Tibial nerve (tissue), 4 donors: ENCODE data around the gene GFPT1.

Source experiments
- EP300 ChIP-seq, 2 donors: sonication (generic); formaldehyde crosslinking; IDR thresholded peaks; one replicate each; pipeline ENCODE4 v1.6.1; 2017; ENCODE audit warnings: antibody characterized with exemption in 2 of 2, mild to moderate bottlenecking in 1 of 2
- TF ChIP-seq, protein P1 (sequence below), 5 experiments: fragments of 200-600 bp in 3 of 5; fragments of 450-650 bp in 2 of 5; sonication (generic) in 3 of 5; IDR thresholded peaks; one replicate each; pipeline ENCODE4 v1.5.1; 2016 to 2019; ENCODE audit warnings: antibody characterized with exemption in 5 of 5, mild to moderate bottlenecking in 3 of 5, moderate library complexity in 2 of 5

GRCh38 chr2:69275490-69275889 lies 111.5 kb downstream of the GFPT1 start:
- TF ChIP-seq, protein P1, sequence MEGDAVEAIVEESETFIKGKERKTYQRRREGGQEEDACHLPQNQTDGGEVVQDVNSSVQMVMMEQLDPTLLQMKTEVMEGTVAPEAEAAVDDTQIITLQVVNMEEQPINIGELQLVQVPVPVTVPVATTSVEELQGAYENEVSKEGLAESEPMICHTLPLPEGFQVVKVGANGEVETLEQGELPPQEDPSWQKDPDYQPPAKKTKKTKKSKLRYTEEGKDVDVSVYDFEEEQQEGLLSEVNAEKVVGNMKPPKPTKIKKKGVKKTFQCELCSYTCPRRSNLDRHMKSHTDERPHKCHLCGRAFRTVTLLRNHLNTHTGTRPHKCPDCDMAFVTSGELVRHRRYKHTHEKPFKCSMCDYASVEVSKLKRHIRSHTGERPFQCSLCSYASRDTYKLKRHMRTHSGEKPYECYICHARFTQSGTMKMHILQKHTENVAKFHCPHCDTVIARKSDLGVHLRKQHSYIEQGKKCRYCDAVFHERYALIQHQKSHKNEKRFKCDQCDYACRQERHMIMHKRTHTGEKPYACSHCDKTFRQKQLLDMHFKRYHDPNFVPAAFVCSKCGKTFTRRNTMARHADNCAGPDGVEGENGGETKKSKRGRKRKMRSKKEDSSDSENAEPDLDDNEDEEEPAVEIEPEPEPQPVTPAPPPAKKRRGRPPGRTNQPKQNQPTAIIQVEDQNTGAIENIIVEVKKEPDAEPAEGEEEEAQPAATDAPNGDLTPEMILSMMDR (IDR thresholded peaks at IDR 0.05): no peak
- no peak for TF ChIP-seq EP300 (IDR thresholded peaks at IDR 0.05)
